Hematopoietic multipotent progenitor cell treated with erythropoietin and hydrocortisone succinate and interleukin-3 and kit ligand, for 15 days (in vitro differentiated cells): Measurements from ENCODE around the gene KCNK16.

Experiments
- DNase-seq: peaks from one replicate; pipeline ENCODE4 v3.0.0-alpha.2; 2015; ENCODE audit warnings: low spot score

Gene KCNK16

DNA sequence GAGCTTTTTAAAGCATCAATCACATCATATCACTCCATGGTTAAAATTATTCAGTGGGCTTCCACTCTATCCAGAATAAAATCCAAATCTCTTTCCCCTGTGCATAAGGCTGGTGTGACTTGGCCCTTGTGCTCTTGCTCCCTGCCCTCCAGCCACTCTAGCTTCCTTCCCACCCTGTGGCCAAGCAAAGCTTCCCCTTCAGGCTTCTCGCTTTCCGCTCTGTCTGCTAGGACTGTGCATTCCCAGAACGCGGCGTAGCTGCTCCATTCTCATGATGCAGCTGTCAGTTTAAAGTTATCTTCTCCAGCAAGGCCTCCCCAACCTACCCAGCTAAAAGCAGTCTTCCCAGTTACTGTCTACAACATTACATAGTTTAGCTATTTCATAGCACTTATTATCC is 19.4 kb upstream of the KCNK16 start:
- DNase-seq, result no peak

DNA sequence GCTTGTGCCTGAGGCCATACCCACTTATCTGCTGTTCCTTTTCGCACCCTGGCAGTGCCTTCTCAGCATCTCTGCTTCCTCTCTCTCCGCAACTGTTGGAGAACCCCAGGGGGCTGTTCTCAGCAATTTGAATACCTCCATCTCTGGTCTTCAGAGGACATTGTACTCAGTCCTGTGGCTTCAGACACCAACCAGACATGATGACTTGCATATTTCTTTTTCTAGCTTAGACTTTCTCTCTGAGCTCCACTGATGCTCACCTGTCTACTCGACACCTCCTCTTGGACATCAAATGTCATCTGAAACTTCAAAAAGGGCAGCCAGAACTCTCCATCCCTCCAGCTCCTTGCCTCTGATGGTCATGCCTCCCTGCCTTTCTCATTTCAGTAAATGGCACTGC is 18.9 kb upstream of the KCNK16 start:
- DNase-seq, result no peak

DNA sequence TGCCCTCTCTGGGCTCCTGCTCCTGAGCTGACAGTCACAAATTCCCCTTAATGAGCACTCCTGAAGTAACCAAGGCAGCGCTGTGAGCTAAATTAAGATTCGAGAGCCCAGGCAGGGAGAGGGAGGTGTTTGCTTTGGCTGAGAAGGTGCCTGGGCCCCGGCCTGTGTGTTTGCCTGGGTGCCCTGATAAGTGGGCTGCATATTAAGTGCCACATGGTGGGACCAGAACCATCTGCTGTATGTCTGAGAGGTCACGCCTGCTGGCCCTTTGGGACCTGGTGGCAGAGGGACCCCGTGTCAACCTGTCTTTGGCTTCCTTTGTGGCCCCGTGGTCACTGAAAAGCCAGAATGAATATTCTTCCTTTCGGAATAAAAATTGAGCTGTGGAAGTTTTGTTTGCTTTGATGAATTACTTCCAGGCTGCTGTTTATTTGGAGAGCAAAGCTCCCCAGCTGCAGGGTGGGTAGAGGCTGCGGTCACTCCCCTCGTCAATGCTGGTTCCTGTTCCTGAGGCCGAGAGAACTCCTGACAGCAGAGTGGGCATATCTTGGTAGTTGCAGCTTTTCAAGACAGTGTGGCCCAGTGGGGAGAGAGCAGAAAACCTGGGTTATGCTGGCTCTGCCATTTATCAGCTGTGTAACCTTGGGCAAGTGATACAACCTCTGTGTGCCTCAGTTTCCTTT is 17.5 kb upstream of the KCNK16 start:
- DNase-seq, result no peak

DNA sequence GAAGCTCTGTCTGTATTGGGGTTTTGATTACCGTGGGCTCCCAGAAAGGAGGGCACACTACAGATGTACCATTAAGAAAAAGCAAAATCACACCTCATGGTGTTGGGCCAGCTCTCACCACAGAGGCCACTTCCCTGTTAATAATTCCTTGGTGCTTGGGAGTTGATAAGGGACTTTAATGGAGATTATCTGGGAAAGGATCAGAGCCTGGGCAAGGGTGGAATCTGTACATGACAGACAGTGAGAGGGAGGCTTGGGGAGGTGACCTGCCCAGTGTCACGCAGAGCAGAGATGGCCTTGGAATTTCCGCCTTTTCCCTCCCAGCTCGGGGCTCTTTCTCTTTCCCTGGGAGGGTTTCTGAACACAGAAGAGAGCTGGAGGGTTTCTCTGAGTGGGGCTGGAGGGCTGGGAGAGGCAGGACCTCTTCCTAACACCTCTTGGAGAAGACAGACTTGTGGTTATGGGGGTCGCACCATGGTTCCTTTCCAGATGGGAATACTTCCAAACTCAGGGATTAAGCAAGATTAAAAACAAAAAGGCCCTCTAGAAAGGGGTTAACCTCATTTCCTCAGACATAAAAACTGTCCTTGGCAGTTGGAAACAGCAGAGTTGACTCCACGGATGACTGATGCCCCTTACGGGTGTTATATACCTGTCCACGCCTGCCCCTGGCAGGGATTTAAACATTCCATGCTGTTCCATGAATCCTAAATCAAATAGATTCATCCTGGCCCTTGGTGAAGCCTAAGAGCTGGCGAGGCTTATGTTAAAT is 16.8 kb upstream of the KCNK16 start:
- DNase-seq, result no peak

DNA sequence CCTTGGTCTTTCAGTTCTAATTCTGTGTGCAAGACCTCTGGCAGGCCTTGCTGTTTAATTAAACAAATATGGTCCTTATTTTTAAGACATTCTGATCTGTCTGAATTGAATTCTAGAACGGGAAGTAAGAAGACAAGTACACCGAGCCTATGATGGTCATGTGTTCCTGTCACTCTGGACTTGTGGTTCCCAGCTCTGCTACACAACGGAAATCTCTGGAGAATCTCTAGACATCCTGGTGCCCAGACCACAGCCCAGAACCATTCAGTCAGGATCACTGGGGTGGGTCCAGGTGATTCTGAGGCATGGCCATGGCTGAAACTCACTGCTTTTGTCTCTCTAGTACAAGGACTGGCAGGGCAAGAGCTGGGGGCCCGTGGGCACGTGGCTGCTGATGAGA is 15.9 kb upstream of the KCNK16 start:
- DNase-seq, result no peak

DNA sequence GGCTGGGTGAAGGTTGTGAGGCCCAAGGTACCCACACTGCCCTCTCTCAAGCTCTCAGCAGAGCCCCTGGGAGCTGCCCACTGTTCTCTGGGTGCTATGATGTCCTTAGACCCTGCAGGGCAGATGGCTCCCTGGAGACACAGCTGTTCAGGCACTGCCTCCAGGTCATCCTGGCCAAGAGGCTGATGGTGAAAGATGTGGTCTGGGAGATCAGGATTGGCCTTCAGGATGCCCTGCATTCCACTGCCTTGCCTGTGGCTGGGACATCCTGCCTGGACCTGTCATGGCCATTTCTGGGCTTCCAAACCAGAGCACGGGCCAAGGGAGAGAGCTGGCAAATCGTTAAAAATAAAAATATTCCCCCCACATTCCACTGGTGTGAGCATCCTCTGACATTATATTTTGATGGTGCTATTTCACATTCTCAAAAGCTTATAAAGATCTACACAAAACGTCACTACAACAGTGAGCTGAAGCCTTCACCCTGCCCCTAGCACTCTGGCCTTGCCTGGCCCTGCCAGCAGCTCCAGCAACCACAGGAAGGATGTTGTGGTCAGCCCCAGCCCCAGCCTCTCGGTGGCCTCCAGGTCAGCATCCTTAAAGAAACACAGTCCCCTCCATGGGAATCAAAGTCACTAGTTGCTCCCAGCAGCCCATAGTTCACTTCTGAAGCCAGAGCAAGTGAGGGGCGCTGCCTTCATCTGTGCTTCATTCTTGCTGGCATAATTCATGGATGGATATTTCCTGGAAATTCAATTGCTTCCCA is 13.5 kb upstream of the KCNK16 start:
- no peak for DNase-seq

DNA sequence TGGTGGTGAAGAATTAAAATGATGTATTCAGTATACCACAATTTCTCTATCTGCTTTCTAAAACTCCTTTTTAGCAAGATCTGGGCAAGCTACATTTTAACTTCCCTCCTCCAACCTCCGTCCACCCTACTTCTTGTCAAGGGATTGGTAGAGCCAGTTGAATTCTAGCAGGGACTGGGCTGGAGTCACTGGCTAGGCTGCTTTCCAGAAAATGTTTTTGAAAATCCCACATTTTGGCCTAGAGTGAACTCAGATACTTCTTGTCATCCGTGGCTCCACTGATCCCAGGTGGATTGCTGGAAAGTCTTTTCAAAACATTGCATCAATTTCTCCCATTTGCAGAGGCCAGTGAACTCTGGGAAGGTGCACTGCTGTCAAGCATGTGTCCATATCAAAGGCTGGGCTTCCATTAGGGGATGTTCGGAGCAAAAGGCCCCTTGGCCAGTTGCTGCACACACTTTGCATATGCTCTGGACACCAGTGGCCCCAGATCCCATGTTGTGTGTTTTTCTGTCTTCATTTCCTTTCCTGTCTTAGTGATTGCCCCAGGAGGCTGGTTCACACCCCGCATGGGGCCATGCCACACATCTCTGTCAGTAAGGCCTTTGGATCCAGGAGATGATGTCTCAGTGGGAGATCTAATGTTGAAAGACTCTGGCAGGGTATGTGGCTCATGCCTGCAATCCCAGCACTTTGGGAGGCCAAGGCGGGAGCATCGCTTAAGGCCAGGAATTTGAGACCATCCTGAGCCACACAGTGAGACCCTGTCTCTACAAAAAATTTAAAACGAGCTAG is 11.3 kb upstream of the KCNK16 start:
- no peak for DNase-seq

DNA sequence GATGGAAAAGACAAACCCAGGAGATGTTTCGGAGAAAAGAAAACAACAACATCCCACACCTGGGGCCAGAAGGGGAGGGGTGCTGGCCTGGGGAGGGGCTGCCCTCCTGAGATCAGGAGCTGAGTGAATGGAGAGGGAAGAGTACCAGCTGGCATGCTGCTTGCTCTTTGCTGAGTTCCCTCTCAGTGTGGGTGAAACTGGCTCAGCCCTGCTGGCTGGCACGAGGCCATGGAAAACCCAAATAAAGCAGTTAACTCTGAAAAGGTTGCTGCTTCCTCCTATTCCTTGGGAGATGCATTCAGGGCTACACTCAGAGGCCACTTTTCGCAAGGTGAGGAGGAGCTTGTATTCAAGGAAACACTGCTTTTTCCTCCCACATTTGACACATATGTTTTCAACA is 8.0 kb upstream of the KCNK16 start:
- no peak for DNase-seq

DNA sequence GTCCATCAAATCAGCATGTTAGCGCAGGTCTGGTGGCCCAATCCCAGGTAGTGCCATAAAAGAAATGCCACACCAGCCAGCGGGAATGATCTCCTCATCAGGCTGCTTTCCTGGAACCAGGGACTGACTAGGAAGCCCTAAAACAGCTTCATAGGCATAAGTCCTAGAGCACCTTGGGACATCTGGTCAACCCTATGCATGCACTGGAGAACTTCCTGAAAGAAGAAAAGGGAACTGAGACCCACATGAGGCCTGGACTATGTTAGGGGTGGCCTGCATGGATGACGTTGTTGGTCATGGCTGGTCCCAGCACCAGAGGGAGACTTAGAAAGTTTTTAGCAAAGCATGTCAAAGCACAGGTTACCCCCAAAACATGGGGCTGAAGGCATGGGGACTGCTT is 7.6 kb upstream of the KCNK16 start:
- no peak for DNase-seq

DNA sequence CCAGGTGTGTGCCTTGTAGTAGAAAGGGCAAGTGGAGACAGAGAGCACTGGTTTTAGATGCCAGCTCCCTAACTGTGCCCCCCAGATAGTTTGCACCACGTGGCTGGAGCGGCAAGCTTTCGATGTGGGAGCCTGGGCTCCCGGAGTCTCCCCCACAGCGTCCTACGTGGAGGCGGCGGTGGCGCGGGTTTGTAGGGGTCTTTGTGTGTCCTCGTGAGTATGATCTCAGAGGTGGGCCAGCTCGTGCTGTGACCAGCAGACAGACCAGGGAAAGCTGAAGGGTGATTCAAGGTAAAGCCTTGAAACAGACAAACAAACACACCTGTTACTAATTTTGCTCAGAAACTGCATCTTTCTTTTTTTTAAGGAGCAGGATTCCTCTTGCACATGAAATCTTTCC is 5.6 kb upstream of the KCNK16 start:
- DNase-seq, result no peak

DNA sequence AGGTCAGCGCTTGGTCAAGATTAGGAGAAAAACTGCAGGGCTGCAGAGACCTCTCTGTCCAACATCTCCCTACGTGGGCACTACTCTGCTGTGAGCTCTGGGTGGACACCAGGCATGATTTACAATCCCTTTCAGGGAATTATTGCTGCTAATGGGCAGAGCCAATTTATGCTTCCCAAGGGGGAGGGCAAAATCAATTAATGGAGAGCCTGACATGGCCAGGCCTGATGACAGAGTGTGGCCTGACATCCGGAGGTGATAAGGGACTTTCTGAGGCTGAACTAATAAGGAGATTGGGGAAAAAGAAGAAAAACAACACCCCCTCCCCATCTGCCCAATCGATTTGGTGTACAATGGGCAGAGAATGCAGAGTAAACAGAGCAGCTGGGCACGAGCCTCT is 5.0 kb upstream of the KCNK16 start:
- DNase-seq, result no peak

DNA sequence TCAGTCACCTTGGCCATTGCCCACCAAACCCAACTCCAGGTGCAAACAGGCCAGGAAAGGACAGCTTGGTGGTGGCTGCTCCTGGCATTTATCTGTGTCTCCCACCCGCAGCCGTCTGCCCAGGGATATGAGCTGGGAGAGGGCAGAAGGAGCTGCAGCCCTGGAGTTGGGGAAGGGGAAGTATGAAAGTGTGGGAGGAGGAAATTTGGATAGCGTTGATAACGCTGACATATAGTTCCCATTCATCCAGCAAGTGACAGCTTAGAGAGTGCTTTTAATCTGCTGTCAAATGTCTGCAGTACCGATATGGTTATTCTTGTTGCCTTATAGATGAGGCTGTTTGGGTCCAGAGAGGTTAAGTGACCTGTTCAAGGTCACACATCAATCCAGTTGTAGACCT is 741 bp downstream of the KCNK16 start:
- no peak for DNase-seq

DNA sequence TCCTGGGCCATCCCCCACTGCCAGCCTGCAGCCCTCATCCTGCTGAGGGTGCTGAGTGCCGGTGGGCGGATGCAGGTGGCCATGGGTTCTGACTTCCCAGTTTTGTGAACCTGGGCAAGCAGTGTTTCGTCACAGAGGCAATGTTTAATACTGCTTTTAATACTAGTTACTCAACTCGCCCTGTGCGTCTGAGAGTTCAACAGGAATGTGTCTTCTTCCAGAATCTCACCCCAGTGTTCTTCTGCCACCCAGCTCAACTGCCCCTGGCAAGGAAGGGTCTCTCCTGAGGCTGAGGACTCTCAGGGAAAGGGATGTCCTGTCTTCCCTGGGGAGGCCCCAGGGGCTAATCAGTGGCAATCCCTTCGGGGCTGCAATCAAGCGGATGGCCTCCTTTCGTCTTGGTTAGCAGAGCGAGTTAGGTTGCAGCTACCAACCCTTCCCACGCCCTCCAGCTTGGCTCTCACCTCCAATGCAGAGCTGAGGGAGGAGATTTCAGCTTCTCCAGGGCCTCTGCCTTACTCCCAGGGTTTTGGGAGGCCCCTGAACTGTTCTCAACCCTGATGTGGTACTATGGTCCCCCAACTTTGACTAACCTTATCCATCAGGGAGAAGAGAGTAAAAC is 2.0 kb downstream of the KCNK16 start:
- DNase-seq, result no peak

DNA sequence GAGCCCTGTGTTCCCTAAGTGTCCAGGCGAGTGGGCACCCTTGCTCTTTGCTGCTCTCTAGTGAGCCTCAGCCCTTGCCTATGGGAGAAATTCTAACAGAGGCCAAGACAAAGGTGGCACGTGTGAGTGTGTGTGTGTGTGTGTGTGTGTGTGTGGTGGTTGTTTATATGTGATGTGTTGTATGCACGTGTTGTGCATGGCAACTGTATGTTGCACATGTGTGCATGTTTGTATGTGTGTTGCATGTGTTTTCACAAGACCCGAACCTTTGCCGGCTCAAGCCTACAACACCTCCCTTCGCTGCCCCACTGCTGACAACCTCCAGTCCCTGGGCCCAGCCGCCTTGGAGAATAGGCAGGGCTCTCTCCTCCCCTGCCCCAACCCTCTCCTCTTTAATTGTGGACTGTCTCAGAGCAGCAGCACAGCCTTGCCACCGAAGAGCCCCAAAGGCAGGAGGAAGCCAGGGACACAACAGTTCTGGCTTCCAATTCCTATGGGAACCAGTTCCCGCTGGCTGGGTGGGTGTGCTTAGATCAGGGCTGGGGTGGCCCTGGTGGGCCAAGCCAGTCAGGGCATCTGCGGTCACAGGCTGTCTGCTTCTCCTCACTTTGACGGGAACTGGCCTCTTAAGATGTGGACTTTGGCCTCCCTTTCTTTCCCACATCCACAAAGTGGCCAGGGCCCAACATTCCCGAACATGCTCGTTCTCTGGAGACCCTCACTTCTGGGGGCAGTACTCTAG is 2.7 kb downstream of the KCNK16 start:
- no peak for DNase-seq

DNA sequence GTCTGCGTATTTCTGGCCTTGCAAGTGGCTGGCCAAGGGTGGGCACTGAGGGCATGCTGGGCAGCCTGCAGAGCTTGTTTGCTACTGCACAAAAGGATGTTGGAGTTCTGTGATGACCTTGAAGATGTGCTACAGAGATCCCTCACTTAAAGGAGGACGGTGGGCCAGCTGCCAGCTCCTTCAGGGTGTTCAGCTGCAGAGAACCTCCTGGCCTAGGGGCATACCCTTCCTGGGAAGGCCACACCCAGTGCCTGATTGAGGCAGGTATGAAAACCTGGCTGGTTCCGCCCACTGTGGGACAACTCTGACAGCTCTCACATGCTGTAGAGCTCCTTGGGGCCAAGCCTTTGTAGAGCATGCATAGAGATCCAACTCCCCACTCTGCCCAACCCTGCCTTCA is 5.2 kb downstream of the KCNK16 start:
- no peak for DNase-seq

DNA sequence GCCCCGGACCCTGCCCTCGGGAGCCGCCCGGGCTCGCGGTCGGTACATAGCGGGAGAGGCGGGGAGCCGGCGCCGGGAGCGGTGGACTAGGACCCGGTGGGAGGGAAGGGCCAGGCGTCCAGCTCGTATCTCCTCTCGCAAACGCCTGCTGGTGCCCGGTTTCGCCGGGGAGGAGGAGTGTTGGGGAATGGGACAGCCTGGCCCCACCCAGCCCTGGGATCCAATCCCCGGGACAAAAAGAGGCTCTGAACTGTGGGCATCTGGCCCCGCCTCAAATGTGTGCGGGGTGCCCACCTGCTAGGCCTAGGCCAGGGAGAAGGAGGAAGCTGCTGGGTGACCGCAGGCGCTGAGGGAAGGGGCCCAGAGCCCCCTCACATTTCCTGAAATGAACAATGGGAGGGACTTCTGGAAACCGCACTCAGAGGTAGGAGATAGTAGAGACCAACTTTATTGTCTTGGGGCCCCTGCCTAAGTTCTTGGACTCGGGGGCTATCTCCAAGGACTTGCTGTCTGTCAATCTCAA is 8.2 kb downstream of the KCNK16 start, which contains the start of gene KCNK17:
KCNK17 (minus strand) TSS at position 147 of the 523 bp plus-strand sequence; CDS start at position 48, 99 bp downstream.
- DNase-seq, result no peak

DNA sequence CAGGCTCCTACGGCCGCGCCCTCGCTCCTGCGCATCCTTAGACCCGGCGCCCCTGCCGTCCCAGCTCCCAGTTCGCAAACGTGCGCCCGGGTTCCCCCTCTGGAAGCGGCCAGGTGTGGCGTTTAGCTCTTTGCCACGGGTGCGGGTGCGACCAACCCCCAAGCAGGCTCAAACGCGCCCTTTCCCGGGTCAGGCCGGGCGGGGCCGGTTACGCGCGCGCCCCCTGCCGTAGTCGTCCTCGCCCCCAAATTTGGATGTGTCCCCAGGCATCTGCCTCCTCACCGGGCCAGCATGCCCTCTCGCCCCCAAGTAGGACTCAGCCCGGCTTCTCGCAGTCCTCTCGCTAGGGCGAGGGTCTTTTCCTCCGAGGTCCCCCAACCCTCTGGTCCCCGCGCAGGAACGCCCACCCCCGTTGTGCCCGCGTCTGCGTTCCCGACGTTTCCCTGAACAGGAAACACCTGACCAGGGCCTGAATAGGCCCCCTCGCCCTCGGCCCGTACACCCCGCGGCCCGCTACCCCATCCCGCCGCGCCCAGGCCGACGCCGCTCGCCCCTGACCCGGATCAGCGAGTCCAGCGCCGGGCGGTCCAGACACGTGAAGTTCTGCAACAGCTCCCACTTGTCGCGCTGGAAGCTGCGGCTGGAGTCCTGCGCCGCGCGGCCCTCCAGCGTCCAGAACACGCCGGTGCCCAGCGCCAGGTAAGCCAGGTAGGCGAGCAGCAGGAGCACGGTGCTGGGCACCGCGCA is 8.8 kb downstream of the KCNK16 start:
- no peak for DNase-seq

DNA sequence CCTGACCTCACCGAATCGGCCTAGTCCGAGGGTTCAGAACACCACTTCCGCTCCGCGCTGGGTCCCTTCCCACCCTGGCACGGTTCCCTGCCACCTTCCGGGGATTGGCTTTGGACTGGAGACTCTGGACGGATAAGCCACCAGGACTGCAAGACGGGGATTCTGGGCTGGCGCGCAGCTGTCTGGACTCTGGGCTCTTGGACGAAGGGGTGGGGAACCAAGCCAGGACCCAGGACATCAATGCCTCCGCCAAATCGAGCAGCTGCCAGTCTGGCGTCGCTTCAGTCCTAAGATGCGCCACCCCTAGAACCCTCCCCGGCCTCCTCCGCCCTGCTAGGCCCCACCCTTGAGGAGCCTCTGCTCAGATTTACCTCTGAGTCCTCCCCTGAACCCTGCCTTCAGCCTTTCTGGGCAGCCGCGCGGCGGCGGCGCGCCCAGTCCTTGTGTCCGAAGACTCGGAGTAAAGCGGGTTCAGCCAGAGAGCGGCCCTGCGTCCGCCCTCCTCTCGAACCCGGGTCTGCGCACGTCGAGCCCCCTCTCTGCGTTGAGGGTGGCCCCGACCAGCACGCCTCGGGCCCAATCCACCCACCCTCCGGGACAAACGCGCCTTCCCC is 9.5 kb downstream of the KCNK16 start:
- no peak for DNase-seq

DNA sequence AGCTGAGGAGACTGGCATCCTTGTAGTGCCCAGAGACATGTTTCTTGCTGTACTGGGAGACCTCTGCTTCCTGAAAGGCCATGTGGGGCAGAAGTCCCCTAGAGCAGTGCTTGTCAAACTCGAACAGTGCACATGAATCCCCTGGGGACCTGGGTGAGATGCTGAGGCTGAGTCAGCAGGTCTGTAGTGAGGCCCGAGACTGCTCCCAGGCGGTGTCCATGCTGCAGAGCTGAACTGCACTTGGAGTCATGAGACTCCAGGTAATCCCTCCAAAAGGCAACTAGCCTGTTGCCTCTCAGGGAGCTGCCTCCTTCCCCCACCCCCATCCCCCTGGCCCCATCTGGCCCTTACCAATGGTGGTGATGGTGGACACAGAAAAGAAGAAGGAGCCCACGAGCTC is 12.0 kb downstream of the KCNK16 start:
- no peak for DNase-seq
